Thyroid gland (tissue), 4 donors: Measurements from ENCODE around the gene RNF214.

Experiments used
- POLR2A ChIP-seq, 2 donors: fragments of 450-650 bp; IDR thresholded peaks; one replicate each; pipeline ENCODE4 v1.6.1; 2017; ENCODE audit warnings: antibody characterized with exemption in 2 of 2, mild to moderate bottlenecking in 2 of 2, moderate library complexity in 1 of 2
- TF ChIP-seq, protein P1 (sequence below), 6 experiments: fragments of 200-600 bp in 3 of 6; fragments of 450-650 bp in 3 of 6; sonication (generic) in 3 of 6; IDR thresholded peaks; one replicate each; pipeline ENCODE4 v1.5.1; 2016 to 2019; ENCODE audit warnings: antibody characterized with exemption in 6 of 6, mild to moderate bottlenecking in 2 of 6, inconsistent platforms in 1 of 6, moderate library complexity in 1 of 6

DNA sequence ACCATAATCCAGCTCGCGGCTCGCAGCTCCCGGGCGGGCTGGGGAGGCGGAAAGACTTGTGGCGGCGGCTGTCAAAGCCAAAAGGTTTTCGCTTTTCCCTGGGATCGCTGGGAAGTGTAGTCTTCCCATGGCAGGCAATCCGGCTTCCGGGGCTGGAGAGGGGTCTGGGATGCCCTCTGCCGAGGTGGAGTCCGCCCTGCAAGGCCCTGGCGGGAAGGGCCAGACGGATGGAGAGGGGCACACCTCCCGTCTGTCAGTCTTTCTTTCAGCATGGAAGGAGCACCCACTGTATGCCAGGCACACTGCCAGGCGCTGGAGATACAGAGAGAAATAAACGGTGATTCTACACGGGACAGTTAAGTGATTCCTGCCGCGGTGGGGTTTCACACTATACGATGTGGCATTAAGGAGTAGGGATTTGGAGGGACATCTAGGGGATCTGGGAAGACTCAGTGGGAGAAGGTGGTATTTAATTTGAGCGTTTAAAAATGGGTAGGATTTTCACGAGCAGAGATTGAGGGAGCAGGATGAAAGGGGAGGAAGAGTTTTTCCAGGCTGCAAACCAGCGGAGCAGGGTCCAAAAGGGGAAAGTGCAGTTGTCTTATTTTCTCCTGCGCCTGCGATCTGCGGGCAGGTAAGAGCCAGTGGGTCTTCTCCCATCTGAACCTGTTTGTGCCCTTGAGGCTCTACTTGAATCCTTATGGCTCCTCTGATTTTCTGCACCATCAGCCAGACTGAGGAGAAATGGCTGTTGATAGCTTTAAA is 83.9 kb downstream of the RNF214 start, which contains the start of gene BACE1:
- TF ChIP-seq, protein P1, sequence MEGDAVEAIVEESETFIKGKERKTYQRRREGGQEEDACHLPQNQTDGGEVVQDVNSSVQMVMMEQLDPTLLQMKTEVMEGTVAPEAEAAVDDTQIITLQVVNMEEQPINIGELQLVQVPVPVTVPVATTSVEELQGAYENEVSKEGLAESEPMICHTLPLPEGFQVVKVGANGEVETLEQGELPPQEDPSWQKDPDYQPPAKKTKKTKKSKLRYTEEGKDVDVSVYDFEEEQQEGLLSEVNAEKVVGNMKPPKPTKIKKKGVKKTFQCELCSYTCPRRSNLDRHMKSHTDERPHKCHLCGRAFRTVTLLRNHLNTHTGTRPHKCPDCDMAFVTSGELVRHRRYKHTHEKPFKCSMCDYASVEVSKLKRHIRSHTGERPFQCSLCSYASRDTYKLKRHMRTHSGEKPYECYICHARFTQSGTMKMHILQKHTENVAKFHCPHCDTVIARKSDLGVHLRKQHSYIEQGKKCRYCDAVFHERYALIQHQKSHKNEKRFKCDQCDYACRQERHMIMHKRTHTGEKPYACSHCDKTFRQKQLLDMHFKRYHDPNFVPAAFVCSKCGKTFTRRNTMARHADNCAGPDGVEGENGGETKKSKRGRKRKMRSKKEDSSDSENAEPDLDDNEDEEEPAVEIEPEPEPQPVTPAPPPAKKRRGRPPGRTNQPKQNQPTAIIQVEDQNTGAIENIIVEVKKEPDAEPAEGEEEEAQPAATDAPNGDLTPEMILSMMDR (IDR thresholded peaks at IDR 0.05): peak in 3 of 6 experiments; percentile 10 to 45 (median 35)
- TF ChIP-seq POLR2A (IDR thresholded peaks at IDR 0.05): peak in 1 of 2 donors; percentile 69
